H1 (cell line): Measurements from ENCODE around the gene UPP1. TPM values are rescaled to one million over a fixed set of nuclear protein-coding genes. Genes with fewer than 3 reads are reported as not detected.

Source experiments
- BCL11A ChIP-seq, 2 experiments: IDR thresholded peaks; one replicate each; pipeline ENCODE4 v1.6.1; 2011; ENCODE audit warnings: low read depth in 2 of 2, low read length in 2 of 2, mild to moderate bottlenecking in 2 of 2
- CBX5 ChIP-seq: fragments of 300-800, 300-1000 bp; sonication (generic); IDR thresholded peaks from 2 replicates; pipeline ENCODE4 v1.7.1; 2016; ENCODE audit warnings: antibody characterized with exemption, low read length, low read depth
- CBX8 ChIP-seq: fragments of 300-800, 300-1000 bp; sonication (generic); IDR thresholded peaks from 2 replicates; pipeline ENCODE4 v1.7.1; 2016; ENCODE audit warnings: low read depth, low read length, borderline replicate concordance
- CHD1 ChIP-seq: IDR thresholded peaks from 2 replicates; pipeline ENCODE4 v1.6.1; 2012; ENCODE audit warnings: low read depth, low read length, improper control_type of control experiment
- CHD2 ChIP-seq: IDR thresholded peaks from 2 replicates; pipeline ENCODE4 v1.6.1; 2012; ENCODE audit warnings: low read length, improper control_type of control experiment
- CHD7 ChIP-seq: fragments of 300-600 bp; sonication (generic); IDR thresholded peaks from 2 replicates; pipeline ENCODE4 v1.7.1; 2012; ENCODE audit warnings: low read length, moderate library complexity, mild to moderate bottlenecking, inconsistent platforms; ENCODE audit not compliant: insufficient replicate concordance
- CTBP2 ChIP-seq: IDR thresholded peaks from 2 replicates; pipeline ENCODE4 v1.7.0; 2011; ENCODE audit warnings: borderline replicate concordance, mild to moderate bottlenecking, moderate library complexity, mixed read lengths, low read length; ENCODE audit not compliant: insufficient read depth, insufficient read length
- FOSL1 ChIP-seq: IDR thresholded peaks from 2 replicates; pipeline ENCODE4 v1.6.1; 2011; ENCODE audit warnings: mild to moderate bottlenecking, low read depth, low read length, moderate library complexity; ENCODE audit not compliant: insufficient read depth
- JUND ChIP-seq: IDR thresholded peaks from 2 replicates; pipeline ENCODE4 v1.6.1; 2011; ENCODE audit warnings: mild to moderate bottlenecking, improper control_type of control experiment, low read length
- MAFK ChIP-seq: IDR thresholded peaks from 2 replicates; pipeline ENCODE4 v1.6.1; 2012; ENCODE audit warnings: low read depth, mild to moderate bottlenecking, improper control_type of control experiment, low read length
- NANOG ChIP-seq: IDR thresholded peaks from 2 replicates; pipeline ENCODE4 v1.6.1; 2011; ENCODE audit warnings: low read length, low read depth, mild to moderate bottlenecking, inconsistent platforms; ENCODE audit not compliant: insufficient read depth, poor library complexity, severe bottlenecking
- SIRT6 ChIP-seq: IDR thresholded peaks from one replicate; pipeline ENCODE4 v1.7.1; 2012; ENCODE audit warnings: low read length, inconsistent platforms
- polyA plus RNA-seq, 7 experiments: library from polyadenylated mRNA; depleted of rRNA in 3 of 7; stranded (reverse) in 5 of 7; unstranded in 2 of 7; fragments of >200 nt in 5 of 7; fragments of 200-250 nt in 2 of 7; gene quantifications; 1 replicate in 5 of 7; 2 replicates in 1 of 7; 4 replicates in 1 of 7; pipeline versions ENCODE4 v1.2.1 to v1.2.3, GENCODE V29; 2011 to 2013; ENCODE audit warnings: missing spikeins in 2 of 7, mixed read lengths in 2 of 7
- total RNA-seq: library from RNA; stranded (reverse); fragmentation: NEBNext Ultra II Directional; extraction: Animal tissue kit (Norgen Biotek cat#: 25700); gene quantifications from 2 replicates; pipeline ENCODE4 v1.2.1, GENCODE V29; 2021

The UPP1 gene
- total and polyA plus RNA-seq, 2 of the 8 experiments (the other 6 are each of a cell fraction or from before 2014, with no cell fraction given), result 40.7 to 46.2 TPM

- TF ChIP-seq CHD7, result no peak
- TF ChIP-seq CHD2, result no peak
- no peak for TF ChIP-seq NANOG
- TF ChIP-seq MAFK, result no peak
- no peak for TF ChIP-seq FOSL1
- TF ChIP-seq CHD1, result no peak
- TF ChIP-seq JUND, result no peak
- no peak for TF ChIP-seq CBX8
- TF ChIP-seq CBX5, result no peak
- TF ChIP-seq SIRT6, result no peak
- TF ChIP-seq BCL11A (IDR thresholded peaks at IDR 0.05; ENCODE audit: low read depth in 2 of 2, low read length in 2 of 2), result no peak
- no peak for TF ChIP-seq CTBP2
Observed at GRCh38 chr7:48105045-48105444, 16.0 kb downstream of the UPP1 start (continued).
